ENCODE measurements around the gene C10orf95.

The C10orf95 gene

DNA sequence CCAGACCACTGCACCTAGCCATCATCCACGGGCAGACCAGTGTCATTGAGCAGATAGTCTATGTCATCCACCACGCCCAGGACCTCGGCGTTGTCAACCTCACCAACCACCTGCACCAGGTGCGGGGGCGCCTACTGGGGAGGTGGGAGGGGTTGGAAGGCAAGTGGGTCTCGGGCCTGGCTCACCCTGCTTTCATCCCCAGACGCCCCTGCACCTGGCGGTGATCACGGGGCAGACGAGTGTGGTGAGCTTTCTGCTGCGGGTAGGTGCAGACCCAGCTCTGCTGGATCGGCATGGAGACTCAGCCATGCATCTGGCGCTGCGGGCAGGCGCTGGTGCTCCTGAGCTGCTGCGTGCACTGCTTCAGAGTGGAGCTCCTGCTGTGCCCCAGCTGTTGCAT, 51.3 kb downstream of the C10orf95 start:
- DNase-seq = no peak
